SU-DHL-6 (cell line): ENCODE results near the gene EPHA4.

Source experiments
- EZH2phosphoT487 ChIP-seq: fragments of 200-600 bp; sonication (generic), shearing (Covaris generic); conservative IDR thresholded peaks from 2 replicates; pipeline ENCODE4 v1.6.1; 2018; ENCODE audit warnings: mild to moderate bottlenecking, antibody characterized with exemption, low read length, moderate library complexity, mixed read lengths
- TF ChIP-seq, protein P1 (sequence below): fragments of 200-600 bp; sonication (generic); IDR thresholded peaks from one replicate; pipeline ENCODE4 v1.5.1; 2017; ENCODE audit warnings: antibody characterized with exemption, mild to moderate bottlenecking, low read length, moderate library complexity; ENCODE audit not compliant: insufficient read depth, poor library complexity, severe bottlenecking

DNA sequence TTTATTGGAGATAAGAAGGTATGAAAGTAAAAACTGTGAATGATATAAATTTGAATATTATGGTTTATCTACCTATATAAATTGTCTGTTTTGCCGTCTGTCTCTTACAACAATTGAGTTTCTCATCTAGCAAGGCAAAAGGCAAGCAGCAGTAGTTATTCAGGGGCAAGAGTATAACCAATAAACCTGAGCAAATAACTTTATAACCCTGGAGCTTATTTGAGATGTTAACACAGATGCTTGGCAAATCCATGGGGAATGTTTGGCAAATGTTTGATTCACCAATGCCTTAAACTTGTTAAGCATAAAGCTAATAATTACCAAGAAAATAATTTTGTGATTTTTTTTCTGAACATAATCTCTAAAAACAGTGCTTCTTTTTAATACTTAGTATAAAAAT, 9.9 kb upstream of the EPHA4 start:
- TF ChIP-seq, protein P1, sequence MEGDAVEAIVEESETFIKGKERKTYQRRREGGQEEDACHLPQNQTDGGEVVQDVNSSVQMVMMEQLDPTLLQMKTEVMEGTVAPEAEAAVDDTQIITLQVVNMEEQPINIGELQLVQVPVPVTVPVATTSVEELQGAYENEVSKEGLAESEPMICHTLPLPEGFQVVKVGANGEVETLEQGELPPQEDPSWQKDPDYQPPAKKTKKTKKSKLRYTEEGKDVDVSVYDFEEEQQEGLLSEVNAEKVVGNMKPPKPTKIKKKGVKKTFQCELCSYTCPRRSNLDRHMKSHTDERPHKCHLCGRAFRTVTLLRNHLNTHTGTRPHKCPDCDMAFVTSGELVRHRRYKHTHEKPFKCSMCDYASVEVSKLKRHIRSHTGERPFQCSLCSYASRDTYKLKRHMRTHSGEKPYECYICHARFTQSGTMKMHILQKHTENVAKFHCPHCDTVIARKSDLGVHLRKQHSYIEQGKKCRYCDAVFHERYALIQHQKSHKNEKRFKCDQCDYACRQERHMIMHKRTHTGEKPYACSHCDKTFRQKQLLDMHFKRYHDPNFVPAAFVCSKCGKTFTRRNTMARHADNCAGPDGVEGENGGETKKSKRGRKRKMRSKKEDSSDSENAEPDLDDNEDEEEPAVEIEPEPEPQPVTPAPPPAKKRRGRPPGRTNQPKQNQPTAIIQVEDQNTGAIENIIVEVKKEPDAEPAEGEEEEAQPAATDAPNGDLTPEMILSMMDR = no peak
- no peak for TF ChIP-seq EZH2phosphoT487
